H9 (cell line): ENCODE data around the gene C11orf21. TPM values are rescaled to one million over a fixed set of nuclear protein-coding genes. Genes with fewer than 3 reads are reported as not detected.

Source experiments
- DNase-seq: peaks from one replicate; pipeline ENCODE4 v3.0.0-alpha.2; 2017
- H2AFZ ChIP-seq: one replicate; pipeline ENCODE4 v1.6.1; 2013; ENCODE audit warnings: mild to moderate bottlenecking, low read length, control low read depth, moderate library complexity
- H2AK5ac ChIP-seq: 2 replicates; pipeline ENCODE4 v1.6.1; 2013; ENCODE audit warnings: low read length, control low read depth, mixed read lengths; ENCODE audit not compliant: insufficient read length
- H2BK120ac ChIP-seq: one replicate; pipeline ENCODE4 v1.6.1; 2013; ENCODE audit warnings: low read depth, mild to moderate bottlenecking, low read length, control low read depth, inconsistent platforms; ENCODE audit not compliant: poor library complexity, severe bottlenecking
- H2BK12ac ChIP-seq: 2 replicates; pipeline ENCODE4 v1.6.1; 2013; ENCODE audit warnings: low read length, control low read depth, mixed read lengths, low read depth; ENCODE audit not compliant: insufficient read length
- H2BK15ac ChIP-seq: 2 replicates; pipeline ENCODE4 v1.6.1; 2013; ENCODE audit warnings: low read depth, low read length, control low read depth
- H2BK20ac ChIP-seq: one replicate; pipeline ENCODE4 v1.6.1; 2013; ENCODE audit warnings: low read depth, mild to moderate bottlenecking, low read length, control low read depth, inconsistent platforms; ENCODE audit not compliant: poor library complexity, severe bottlenecking
- H2BK5ac ChIP-seq: 2 replicates; pipeline ENCODE4 v1.6.1; 2013; ENCODE audit warnings: low read length, control low read depth, mixed read lengths; ENCODE audit not compliant: insufficient read length
- H3K14ac ChIP-seq: 2 replicates; pipeline ENCODE4 v1.6.1; 2013; ENCODE audit warnings: low read length, control low read depth; ENCODE audit not compliant: insufficient read depth
- H3K18ac ChIP-seq: 2 replicates; pipeline ENCODE4 v1.6.1; 2013; ENCODE audit warnings: low read depth, mild to moderate bottlenecking, mixed read lengths, low read length, control low read depth; ENCODE audit not compliant: insufficient read length
- H3K23ac ChIP-seq: 2 replicates; pipeline ENCODE4 v1.6.1; 2013; ENCODE audit warnings: low read length, control low read depth, mixed read lengths, low read depth; ENCODE audit not compliant: insufficient read length
- H3K23me2 ChIP-seq: 2 replicates; pipeline ENCODE4 v1.6.1; 2013; ENCODE audit warnings: low read depth, mild to moderate bottlenecking, mixed read lengths, low read length, control low read depth; ENCODE audit not compliant: insufficient read length, poor library complexity, severe bottlenecking
- H3K27ac ChIP-seq: 2 replicates; pipeline ENCODE4 v1.5.1; 2013; ENCODE audit warnings: low read length, control low read depth, mixed read lengths, low read depth; ENCODE audit not compliant: insufficient read length
- H3K27me3 ChIP-seq: 2 replicates; pipeline ENCODE4 v1.6.1; 2013; ENCODE audit warnings: low read length, control low read depth, inconsistent platforms; ENCODE audit not compliant: insufficient read depth
- H3K4ac ChIP-seq: 2 replicates; pipeline ENCODE4 v1.6.1; 2013; ENCODE audit warnings: low read depth, mild to moderate bottlenecking, control low read depth, inconsistent platforms, low read length, moderate library complexity
- H3K4me1 ChIP-seq: 2 replicates; pipeline ENCODE4 v1.6.1; 2013; ENCODE audit warnings: low read length, control low read depth, inconsistent platforms; ENCODE audit not compliant: insufficient read depth
- H3K4me2 ChIP-seq: 2 replicates; pipeline ENCODE4 v1.6.1; 2013; ENCODE audit warnings: low read length, control low read depth, mixed read lengths; ENCODE audit not compliant: insufficient read length, insufficient read depth
- H3K56ac ChIP-seq: 2 replicates; pipeline ENCODE4 v1.6.1; 2013; ENCODE audit warnings: low read depth, mild to moderate bottlenecking, mixed read lengths, low read length, control low read depth; ENCODE audit not compliant: insufficient read length
- H3K79me1 ChIP-seq: 2 replicates; pipeline ENCODE4 v1.6.1; 2013; ENCODE audit warnings: low read depth, mild to moderate bottlenecking, moderate library complexity, low read length, control low read depth, inconsistent platforms; ENCODE audit not compliant: insufficient read depth, poor library complexity, severe bottlenecking
- H3K79me2 ChIP-seq: 2 replicates; pipeline ENCODE4 v1.6.1; 2013; ENCODE audit warnings: low read length, control low read depth, inconsistent platforms; ENCODE audit not compliant: insufficient read depth
- H3K9ac ChIP-seq: 2 replicates; pipeline ENCODE4 v1.6.1; 2013; ENCODE audit warnings: low read length, control low read depth, mixed read lengths; ENCODE audit not compliant: insufficient read length; ENCODE audit errors: extremely low read depth
- H3K9me3 ChIP-seq: one replicate; pipeline ENCODE4 v1.6.1; 2013; ENCODE audit warnings: low read depth, low read length, inconsistent platforms; ENCODE audit not compliant: control insufficient read depth
- H3T11ph ChIP-seq: one replicate; pipeline ENCODE4 v1.6.1; 2013; ENCODE audit warnings: mild to moderate bottlenecking, low read length, control low read depth, inconsistent platforms
- H4K20me1 ChIP-seq: one replicate; pipeline ENCODE4 v1.6.1; 2013; ENCODE audit not compliant: control insufficient read depth, insufficient read length, insufficient read depth
- H4K5ac ChIP-seq: 2 replicates; pipeline ENCODE4 v1.6.1; 2013; ENCODE audit warnings: low read depth, mild to moderate bottlenecking, mixed read lengths, low read length, control low read depth; ENCODE audit not compliant: insufficient read length
- H4K8ac ChIP-seq: replicated peaks from 2 replicates; pipeline ENCODE4 v1.6.1; 2013; ENCODE audit warnings: low read length, control low read depth, mixed read lengths, low read depth; ENCODE audit not compliant: insufficient read length
- H4K91ac ChIP-seq: 2 replicates; pipeline ENCODE4 v1.6.1; 2013; ENCODE audit warnings: low read depth, mild to moderate bottlenecking, moderate library complexity, mixed read lengths, low read length, control low read depth; ENCODE audit not compliant: insufficient read length
- H3K27ac Mint-ChIP-seq, 3 experiments: 2 replicates in 2 of 3; 3 replicates in 1 of 3; pipeline ENCODE4 v1.8.0; 2020 to 2021; ENCODE audit warnings: mixed read lengths in 3 of 3, mild to moderate bottlenecking in 1 of 3, moderate library complexity in 1 of 3
- H3K27me3 Mint-ChIP-seq: 2 replicates; pipeline ENCODE4 v1.8.0; 2021; ENCODE audit warnings: low read depth, mild to moderate bottlenecking, moderate library complexity, mixed read lengths
- H3K36me3 Mint-ChIP-seq, 3 experiments: 2 replicates in 2 of 3; 3 replicates in 1 of 3; pipeline ENCODE4 v1.8.0; 2020 to 2021; ENCODE audit warnings: low read depth in 3 of 3, mixed read lengths in 3 of 3; ENCODE audit not compliant: insufficient read depth in 1 of 3
- H3K4me1 Mint-ChIP-seq, 2 experiments: 2 replicates each; pipeline ENCODE4 v1.8.0; 2020; ENCODE audit warnings: mixed read lengths in 2 of 2
- H3K4me3 Mint-ChIP-seq, 2 experiments: 2 replicates in 1 of 2; 3 replicates in 1 of 2; pipeline ENCODE4 v1.8.0; 2020 to 2021; ENCODE audit warnings: mild to moderate bottlenecking in 2 of 2, mixed read lengths in 2 of 2, moderate library complexity in 1 of 2
- H3K9me3 Mint-ChIP-seq, 2 experiments: 2 replicates in 1 of 2; 3 replicates in 1 of 2; pipeline ENCODE4 v1.8.0; 2020; ENCODE audit warnings: mild to moderate bottlenecking in 2 of 2, mixed read lengths in 2 of 2, moderate library complexity in 1 of 2
- CTCF ChIP-seq: fragments of 200-600 bp; sonication (generic); conservative IDR thresholded peaks from 3 replicates; pipeline ENCODE4 v1.8.0; 2021; ENCODE audit warnings: antibody characterized with exemption, mild to moderate bottlenecking
- WGBS: extraction: QIAGEN DNeasy Blood & Tissue Kit; methylation state at CpG from one replicate; pipeline ENCODE4 v1.1.7; 2013; ENCODE audit warnings: missing lambda C conversion rate, low lambda C conversion rate, mixed read lengths; ENCODE audit not compliant: insufficient read length; ENCODE audit errors: extremely low coverage; 5-methylcytosine and 5-hydroxymethylcytosine counted together
- total RNA-seq: library from RNA; stranded (reverse); gene quantifications from 2 replicates; pipeline ENCODE4 v1.2.1, GENCODE V29; 2021

Gene C11orf21
- total RNA-seq, 1 experiment from 2014 or later, result not detected

- Histone ChIP-seq H3K14ac (no peak overlapping the region), H2BK12ac (no peak overlapping the region), H2BK15ac (no peak overlapping the region), H3K4me2 (no peak overlapping the region), H3K23ac (no peak overlapping the region), H4K91ac (no peak overlapping the region), H3K27me3 (no peaks in the 10 kb centered on the region; the same call in 1 of the 2 replicates), H3K18ac (no peak overlapping the region), H2BK120ac (no peak overlapping the region), H3K9ac (no peak overlapping the region), H3K79me2 (no peaks in the 10 kb centered on the region), H2BK5ac (no peak overlapping the region), H2AFZ (no peak overlapping the region), H3K56ac (no peak overlapping the region), H4K5ac (no peak overlapping the region), H3T11ph (no peak overlapping the region), H2BK20ac (no peak overlapping the region), H3K9me3 (no peaks in the 10 kb centered on the region), H2AK5ac (no peak overlapping the region), H3K4ac (no peak overlapping the region), H3K79me1 (no peaks in the 10 kb centered on the region), H3K23me2 (no peaks in the 10 kb centered on the region), H3K27ac (no peak overlapping the region), H4K8ac (no peak overlapping the region), H4K20me1 (no peaks in the 10 kb centered on the region), H3K4me1 (no peaks in the 10 kb centered on the region)
- no peak for DNase-seq
- peaks cover 7 to 11% of the 10 kb centered on the region in 2 experiments; a peak in 3 of 5 replicates for H3K9me3 Mint-ChIP-seq
- H3K36me3 Mint-ChIP-seq, result peaks cover 0 to 2% (median 0%) of the 10 kb centered on the region in 3 experiments; a peak in 1 of 7 replicates
- TF ChIP-seq CTCF, result no peak
- H3K4me1 Mint-ChIP-seq, result peaks cover 0 to 3% of the 10 kb centered on the region in 2 experiments; a peak in 1 of 4 replicates
- peaks cover 59% of the 10 kb centered on the region for H3K27me3 Mint-ChIP-seq
- no peak overlapping the region; a peak in 1 of 5 replicates for H3K4me3 Mint-ChIP-seq
- H3K27ac Mint-ChIP-seq, result no peak overlapping the region
- WGBS, result no CpG with 5 or more reads among the region's 10 CpGs
These were observed 18.2 kb upstream of the C11orf21 start for GRCh38 chr11:2319791-2320472.
